Stimulated activated CD4-positive, alpha-beta T cell treated with anti-CD3 and anti-CD28 coated beads, Interleukin-1b, Interleukin-23, amount 100 ng/mL, for 48 hours (primary cell): Measurements from ENCODE around the gene TIRAP.

Source experiments
- DNase-seq: peaks from one replicate; pipeline ENCODE4 v3.0.0-alpha.2; 2020

The TIRAP gene

GRCh38 chr11:126327281-126328000 is 44.5 kb downstream of the TIRAP start:
- DNase-seq = no peak

- no peak for DNase-seq
Measured at GRCh38 chr11:126328001-126328390, 45.1 kb downstream of the TIRAP start.

GRCh38 chr11:126328444-126328843 is 45.6 kb downstream of the TIRAP start:
- no peak for DNase-seq

- DNase-seq = no peak
Measured at GRCh38 chr11:126328938-126329643, 46.2 kb downstream of the TIRAP start.

- DNase-seq = no peak
Measured at GRCh38 chr11:126329644-126330211, 46.8 kb downstream of the TIRAP start.

GRCh38 chr11:126331286-126331685 is 48.4 kb downstream of the TIRAP start:
- no peak for DNase-seq

- peak; percentile 47 for DNase-seq
Measured at GRCh38 chr11:126332221-126332711, 49.4 kb downstream of the TIRAP start.

- no peak for DNase-seq
Measured at GRCh38 chr11:126333142-126333541, 50.2 kb downstream of the TIRAP start.

- DNase-seq = no peak
Measured at GRCh38 chr11:126334659-126335462, 52.0 kb downstream of the TIRAP start.

GRCh38 chr11:126335463-126335760 is 52.5 kb downstream of the TIRAP start:
- DNase-seq = no peak

- DNase-seq = no peak
Measured at GRCh38 chr11:126336138-126336541, 53.2 kb downstream of the TIRAP start.

- DNase-seq = no peak
Measured at GRCh38 chr11:126336671-126337101, 53.8 kb downstream of the TIRAP start.

- DNase-seq = no peak
Measured at GRCh38 chr11:126337126-126337473, 54.2 kb downstream of the TIRAP start.

GRCh38 chr11:126337474-126338241 is 54.8 kb downstream of the TIRAP start:
- no peak for DNase-seq

- no peak for DNase-seq
Measured at GRCh38 chr11:126338346-126339055, 55.6 kb downstream of the TIRAP start.

- no peak for DNase-seq
Measured at GRCh38 chr11:126339073-126339862, 56.4 kb downstream of the TIRAP start.

GRCh38 chr11:126339863-126340434 is 57.1 kb downstream of the TIRAP start:
- DNase-seq = no peak

- DNase-seq = no peak
Measured at GRCh38 chr11:126340960-126341606, 58.2 kb downstream of the TIRAP start.

GRCh38 chr11:126341760-126342161 is 58.9 kb downstream of the TIRAP start:
- DNase-seq = no peak

GRCh38 chr11:126343051-126343450 is 60.2 kb downstream of the TIRAP start:
- no peak for DNase-seq
